Mammary epithelial cell (primary cell): Measurements from ENCODE around the gene TUBD1.

Source experiments
- CTCF ChIP-seq, 2 donors: IDR thresholded peaks in 1 of 2; conservative IDR thresholded peaks in 1 of 2; 2 replicates each; pipeline ENCODE4 v1.5.1; 2011 to 2012; ENCODE audit warnings: inconsistent platforms in 2 of 2, low read length in 2 of 2, mild to moderate bottlenecking in 2 of 2, control low read depth in 1 of 2, low read depth in 1 of 2; ENCODE audit not compliant: insufficient read depth in 1 of 2; ENCODE audit errors: extremely low read depth in 1 of 2
- EZH2 ChIP-seq: IDR thresholded peaks from 2 replicates; pipeline ENCODE4 v1.6.1; 2012; ENCODE audit warnings: low read length, inconsistent platforms, borderline replicate concordance

- TF ChIP-seq CTCF (conservative IDR thresholded peaks at IDR 0.05 in 1 of 2, IDR thresholded peaks at IDR 0.05 in 1 of 2; ENCODE audit: extremely low read depth in 1 of 2, insufficient read depth in 1 of 2, low read depth in 1 of 2, low read length in 2 of 2): no peak
- no peak for TF ChIP-seq EZH2
Measured at GRCh38 chr17:59840329-59841090, 52.2 kb downstream of the TUBD1 start.
